GM23338 (cell line): ENCODE measurements around the gene CETN2. TPM values are rescaled to one million over a fixed set of nuclear protein-coding genes. Genes with fewer than 3 reads are reported as not detected.

Experiments
- ATAC-seq: fragments of 200-7000 bp; cut with Tn5 transposase; 3 replicates; pipeline ENCODE4 v1.9.1; 2020
- DNase-seq: peaks from one replicate; pipeline ENCODE4 v3.0.0-alpha.2; 2015; ENCODE audit warnings: low spot score
- H2AFZ ChIP-seq: fragments of 200-600 bp; sonication (generic); 2 replicates; pipeline ENCODE4 v1.8.0; 2016; ENCODE audit warnings: antibody characterized with exemption, mild to moderate bottlenecking, moderate library complexity
- H3F3A ChIP-seq: fragments of 200-600 bp; sonication (generic); replicated peaks from 2 replicates; pipeline ENCODE4 v1.8.0; 2017; ENCODE audit warnings: antibody characterized with exemption, mixed run types, low read depth
- H3K27ac ChIP-seq: fragments of 200-600 bp; sonication (generic); 2 replicates; pipeline ENCODE4 v1.6.1; 2016; ENCODE audit warnings: low read depth
- H3K27me3 ChIP-seq: fragments of 200-600 bp; sonication (generic); 2 replicates; pipeline ENCODE4 v1.8.0; 2016; ENCODE audit warnings: mild to moderate bottlenecking, mixed run types, moderate library complexity; ENCODE audit not compliant: insufficient read depth
- H3K36me3 ChIP-seq: fragments of 200-600 bp; sonication (generic); 2 replicates; pipeline ENCODE4 v1.8.0; 2016; ENCODE audit warnings: mild to moderate bottlenecking; ENCODE audit not compliant: insufficient read depth
- H3K4me1 ChIP-seq: fragments of 200-600 bp; sonication (generic); 2 replicates; pipeline ENCODE4 v1.8.0; 2016; ENCODE audit warnings: mild to moderate bottlenecking, moderate library complexity; ENCODE audit not compliant: insufficient read depth
- H3K4me2 ChIP-seq: fragments of 200-600 bp; sonication (generic); 2 replicates; pipeline ENCODE4 v1.7.1; 2017; ENCODE audit warnings: mixed run types
- H3K4me3 ChIP-seq: fragments of 200-600 bp; sonication (generic); 2 replicates; pipeline ENCODE4 v1.6.1; 2016; ENCODE audit warnings: mixed run types
- H3K79me2 ChIP-seq: fragments of 200-600 bp; sonication (generic); replicated peaks from 2 replicates; pipeline ENCODE4 v1.8.0; 2017; ENCODE audit warnings: mild to moderate bottlenecking; ENCODE audit not compliant: insufficient read depth
- H3K9me2 ChIP-seq: fragments of 200-600 bp; sonication (generic); 2 replicates; pipeline ENCODE4 v1.8.0; 2017; ENCODE audit not compliant: insufficient read depth
- H4K20me1 ChIP-seq: fragments of 200-600 bp; sonication (generic); replicated peaks from 2 replicates; pipeline ENCODE4 v1.8.0; 2017; ENCODE audit warnings: mild to moderate bottlenecking; ENCODE audit not compliant: insufficient read depth
- H3K27ac Mint-ChIP-seq: 2 replicates; pipeline ENCODE4 v1.8.0; 2020; ENCODE audit warnings: inconsistent platforms, mild to moderate bottlenecking, moderate library complexity, mixed read lengths
- H3K27me3 Mint-ChIP-seq: 3 replicates; pipeline ENCODE4 v1.8.0; 2022; ENCODE audit warnings: low read depth, mild to moderate bottlenecking, moderate library complexity, mixed read lengths, inconsistent platforms; ENCODE audit not compliant: insufficient read depth, poor library complexity
- H3K36me3 Mint-ChIP-seq: 3 replicates; pipeline ENCODE4 v1.8.0; 2021; ENCODE audit warnings: low read depth, mild to moderate bottlenecking, inconsistent platforms, moderate library complexity, mixed read lengths
- H3K4me1 Mint-ChIP-seq: 3 replicates; pipeline ENCODE4 v1.8.0; 2020; ENCODE audit warnings: mild to moderate bottlenecking, inconsistent platforms, mixed read lengths
- H3K4me3 Mint-ChIP-seq: 3 replicates; pipeline ENCODE4 v1.8.0; 2021; ENCODE audit warnings: moderate library complexity, mild to moderate bottlenecking, inconsistent platforms, mixed read lengths
- H3K9me3 Mint-ChIP-seq: 3 replicates; pipeline ENCODE4 v1.8.0; 2020; ENCODE audit warnings: moderate library complexity, mild to moderate bottlenecking, inconsistent platforms, mixed read lengths
- CREB1 ChIP-seq: fragments of 250-450 bp; sonication (Bioruptor Pico); IDR thresholded peaks from 2 replicates; pipeline ENCODE4 v1.5.0; 2020; ENCODE audit warnings: low read depth, mild to moderate bottlenecking, moderate library complexity
- CTCF ChIP-seq, 2 experiments: fragments of 200-600 bp in 1 of 2; sonication (generic) in 1 of 2; conservative IDR thresholded peaks; 2 replicates each; pipeline versions ENCODE4 v1.5.1 to v1.6.1; 2016 to 2017; ENCODE audit warnings: antibody characterized with exemption in 2 of 2, low read depth in 2 of 2, mild to moderate bottlenecking in 2 of 2, moderate library complexity in 1 of 2
- ETS1 ChIP-seq: IDR thresholded peaks from 2 replicates; pipeline ENCODE4 v1.6.1; 2016; ENCODE audit warnings: antibody characterized with exemption
- EZH2 ChIP-seq: fragments of 200-600 bp; sonication (generic); IDR thresholded peaks from one replicate; pipeline ENCODE4 v1.8.0; 2017; ENCODE audit warnings: antibody characterized with exemption, mild to moderate bottlenecking, low read depth; ENCODE audit not compliant: unreplicated experiment
- EZH2phosphoT487 ChIP-seq: fragments of 200-600 bp; sonication (generic); IDR thresholded peaks from one replicate; pipeline ENCODE4 v1.8.1; 2018; ENCODE audit warnings: antibody characterized with exemption; ENCODE audit not compliant: unreplicated experiment
- JUNB ChIP-seq: IDR thresholded peaks from one replicate; pipeline ENCODE4 v1.6.1; 2016; ENCODE audit warnings: antibody characterized with exemption; ENCODE audit not compliant: unreplicated experiment
- NANOG ChIP-seq: IDR thresholded peaks from 2 replicates; pipeline ENCODE4 v1.6.1; 2016; ENCODE audit warnings: antibody characterized with exemption, borderline replicate concordance
- POLR2AphosphoS5 ChIP-seq: IDR thresholded peaks from 2 replicates; pipeline ENCODE4 v1.6.1; 2016; ENCODE audit warnings: antibody characterized with exemption, low read depth
- REST ChIP-seq: IDR thresholded peaks from one replicate; pipeline ENCODE4 v1.6.1; 2018; ENCODE audit warnings: antibody characterized with exemption; ENCODE audit not compliant: unreplicated experiment
- STAT1 ChIP-seq: IDR thresholded peaks from one replicate; pipeline ENCODE4 v1.6.1; 2016; ENCODE audit warnings: antibody characterized with exemption; ENCODE audit not compliant: unreplicated experiment
- ZNF114 ChIP-seq: fragments of 250-450 bp; sonication (Bioruptor Pico); IDR thresholded peaks from 2 replicates; pipeline ENCODE4 v1.5.0; 2020; ENCODE audit warnings: mild to moderate bottlenecking, moderate library complexity
- ZNF331 ChIP-seq: fragments of 250-450 bp; sonication (Bioruptor Pico); IDR thresholded peaks from 2 replicates; pipeline ENCODE4 v1.5.0; 2020; ENCODE audit warnings: low read depth, mild to moderate bottlenecking, moderate library complexity
- ZNF462 ChIP-seq: fragments of 250-450 bp; sonication (Bioruptor Pico); IDR thresholded peaks from 2 replicates; pipeline ENCODE4 v1.5.0; 2020; ENCODE audit warnings: mild to moderate bottlenecking, moderate library complexity
- polyA plus RNA-seq: library from polyadenylated mRNA; unstranded; fragments of >200 nt; fragmentation: Nextera tagmentation; extraction: Ambion mirVana; gene quantifications from 2 replicates; pipeline ENCODE4 v1.2.1, GENCODE V29; 2016
- total RNA-seq: library from RNA; depleted of rRNA; stranded (reverse); fragments of >200 nt; shearing (Covaris generic); gene quantifications from 2 replicates; pipeline ENCODE4 v1.2.3, GENCODE V29; 2014

CETN2 gene
- total and polyA plus RNA-seq, 2 experiments from 2014 or later, result 23.9 to 53.7 TPM

- Histone ChIP-seq H3K4me3 (no peak overlapping the region), H3K79me2 (no peaks in the 10 kb centered on the region), H3K27me3 (no peaks in the 10 kb centered on the region), H3K4me1 (no peaks in the 10 kb centered on the region), H3K4me2 (no peak overlapping the region), H3K9me2 (no peaks in the 10 kb centered on the region), H3K27ac (no peak overlapping the region), H4K20me1 (no peaks in the 10 kb centered on the region), H2AFZ (no peak overlapping the region), H3K36me3 (no peaks in the 10 kb centered on the region), H3F3A (no peaks in the 10 kb centered on the region)
- Mint-ChIP-seq H3K27me3 (peaks cover 5% of the 10 kb centered on the region), H3K9me3 (no peaks in the 10 kb centered on the region), H3K4me3 (no peak overlapping the region), H3K27ac (no peak overlapping the region), H3K4me1 (no peaks in the 10 kb centered on the region), H3K36me3 (no peaks in the 10 kb centered on the region)
- DNase-seq, result no peak
- TF ChIP-seq JUNB (no peak), CTCF (conservative IDR thresholded peaks at IDR 0.05; ENCODE audit: low read depth in 2 of 2) (no peak), ZNF114 (CRISPR knock-in tag) (no peak), EZH2 (no peak), NANOG (no peak), ZNF331 (CRISPR knock-in tag) (no peak), ZNF462 (CRISPR knock-in tag) (no peak), STAT1 (no peak), ETS1 (no peak), REST (no peak), POLR2AphosphoS5 (no peak), EZH2phosphoT487 (no peak), CREB1 (CRISPR knock-in tag) (no peak)
- no peak for ATAC-seq
Measured at GRCh38 chrX:152798945-152799344, 31.6 kb downstream of the CETN2 start.
